ENCODE measurements around the gene ADM5. TPM values are rescaled to one million over a fixed set of nuclear protein-coding genes. Genes with fewer than 3 reads are reported as not detected.

ADM5 gene
- total RNA-seq, 1 donor from 2014 or later = 2.1 TPM

- TF ChIP-seq, protein P1, sequence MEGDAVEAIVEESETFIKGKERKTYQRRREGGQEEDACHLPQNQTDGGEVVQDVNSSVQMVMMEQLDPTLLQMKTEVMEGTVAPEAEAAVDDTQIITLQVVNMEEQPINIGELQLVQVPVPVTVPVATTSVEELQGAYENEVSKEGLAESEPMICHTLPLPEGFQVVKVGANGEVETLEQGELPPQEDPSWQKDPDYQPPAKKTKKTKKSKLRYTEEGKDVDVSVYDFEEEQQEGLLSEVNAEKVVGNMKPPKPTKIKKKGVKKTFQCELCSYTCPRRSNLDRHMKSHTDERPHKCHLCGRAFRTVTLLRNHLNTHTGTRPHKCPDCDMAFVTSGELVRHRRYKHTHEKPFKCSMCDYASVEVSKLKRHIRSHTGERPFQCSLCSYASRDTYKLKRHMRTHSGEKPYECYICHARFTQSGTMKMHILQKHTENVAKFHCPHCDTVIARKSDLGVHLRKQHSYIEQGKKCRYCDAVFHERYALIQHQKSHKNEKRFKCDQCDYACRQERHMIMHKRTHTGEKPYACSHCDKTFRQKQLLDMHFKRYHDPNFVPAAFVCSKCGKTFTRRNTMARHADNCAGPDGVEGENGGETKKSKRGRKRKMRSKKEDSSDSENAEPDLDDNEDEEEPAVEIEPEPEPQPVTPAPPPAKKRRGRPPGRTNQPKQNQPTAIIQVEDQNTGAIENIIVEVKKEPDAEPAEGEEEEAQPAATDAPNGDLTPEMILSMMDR (IDR thresholded peaks at IDR 0.05) = no peak
- Histone ChIP-seq H3K4me1 (peaks cover 28% of the 10 kb centered on the region), H3K27me3 (ENCODE audit: low read depth) (peaks cover 26% of the 10 kb centered on the region), H3K9me3 (no peaks in the 10 kb centered on the region), H3K27ac (no peak overlapping the region), H3K4me3 (peak overlapping the region; percentile 63), H3K36me3 (peaks cover 18% of the 10 kb centered on the region)
- peak; percentile 36 to 39 for ATAC-seq
- DNase-seq = peak; percentile 58
- intact Hi-C loops (cut with DNase I) = no loop called here
These were observed 2.1 kb downstream of the ADM5 start for GRCh38 chr19:49691243-49692146.

- H3K27me3 ChIP-seq (ENCODE audit: low read depth) = peaks cover 26% of the 10 kb centered on the region
- ATAC-seq (no peak), DNase-seq (no peak)
- no peaks in the 10 kb centered on the region for H3K9me3 ChIP-seq
- H3K36me3 ChIP-seq = peaks cover 12% of the 10 kb centered on the region
- TF ChIP-seq, protein P1 (IDR thresholded peaks at IDR 0.05) = no peak
- no peak overlapping the region for H3K27ac ChIP-seq
- intact Hi-C loops (cut with DNase I) = no loop called here
- peaks cover 28% of the 10 kb centered on the region for H3K4me1 ChIP-seq
- no peak overlapping the region for H3K4me3 ChIP-seq
These were observed 2.7 kb downstream of the ADM5 start for GRCh38 chr19:49692147-49692506.

GRCh38 chr19:49696115-49696514 is 6.7 kb downstream of the ADM5 start:
- Histone ChIP-seq H3K36me3 (no peaks in the 10 kb centered on the region), H3K4me1 (peaks cover 5% of the 10 kb centered on the region), H3K27ac (no peak overlapping the region), H3K4me3 (no peak overlapping the region), H3K9me3 (no peaks in the 10 kb centered on the region), H3K27me3 (ENCODE audit: low read depth) (peaks cover 12% of the 10 kb centered on the region)
- ATAC-seq (no peak), DNase-seq (no peak)
- TF ChIP-seq, protein P1 (IDR thresholded peaks at IDR 0.05) = no peak
- intact Hi-C loops (cut with DNase I) = no loop called here

DNA sequence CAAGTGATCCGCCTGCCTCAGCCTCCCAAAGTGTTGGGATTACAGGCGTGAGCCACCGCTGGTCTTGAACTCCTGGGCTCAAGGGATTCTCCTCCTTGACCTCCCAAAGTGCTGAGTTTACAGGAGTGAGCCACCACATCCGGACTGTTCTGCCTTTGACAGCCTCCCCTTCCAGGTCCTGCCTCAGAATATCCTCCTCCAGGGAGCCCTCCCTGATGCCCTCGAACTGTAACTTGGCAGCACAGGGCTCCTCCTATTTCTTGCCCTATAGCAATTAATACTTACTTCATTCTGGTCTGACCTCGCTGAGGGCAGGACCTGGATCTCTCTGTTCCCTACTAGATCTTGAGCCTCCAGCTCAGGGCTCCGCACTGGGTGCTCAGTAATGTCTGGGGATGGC is 7.5 kb downstream of the ADM5 start:
- Histone ChIP-seq H3K27ac (no peak overlapping the region), H3K4me3 (no peak overlapping the region), H3K9me3 (no peaks in the 10 kb centered on the region), H3K27me3 (ENCODE audit: low read depth) (peaks cover 9% of the 10 kb centered on the region), H3K4me1 (no peaks in the 10 kb centered on the region), H3K36me3 (no peaks in the 10 kb centered on the region)
- DNase-seq (no peak), ATAC-seq (no peak)
- TF ChIP-seq, protein P1 (IDR thresholded peaks at IDR 0.05) = no peak
- intact Hi-C loops (cut with DNase I) = no loop called here

DNA sequence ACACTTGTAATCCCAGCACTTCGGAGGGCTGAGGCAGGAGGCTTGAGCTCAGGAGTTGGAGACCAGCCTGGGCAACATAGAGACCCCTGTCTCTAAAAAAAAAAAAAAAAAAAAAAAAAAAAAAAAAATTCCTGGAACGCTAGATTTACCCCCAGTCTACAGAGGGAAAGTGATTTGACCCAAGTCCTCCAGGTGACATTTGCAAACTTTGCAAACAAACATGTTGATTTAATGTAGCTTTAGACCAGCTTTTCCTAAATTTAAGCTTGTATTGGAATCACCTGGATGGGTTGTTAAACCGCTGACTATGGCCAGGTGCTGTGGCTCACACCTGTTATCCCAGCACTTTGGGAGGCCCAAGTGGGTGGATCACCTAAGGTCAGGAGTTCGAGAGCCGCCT is 10.0 kb downstream of the ADM5 start:
- DNase-seq (no peak), ATAC-seq (no peak)
- peaks cover 9% of the 10 kb centered on the region for H3K27me3 ChIP-seq (ENCODE audit: low read depth)
- H3K4me1 ChIP-seq = no peaks in the 10 kb centered on the region
- intact Hi-C loops (cut with DNase I) = no loop called here
- TF ChIP-seq, protein P1 (IDR thresholded peaks at IDR 0.05) = no peak
- no peak overlapping the region for H3K27ac ChIP-seq
- no peaks in the 10 kb centered on the region for H3K36me3 ChIP-seq
- no peak overlapping the region for H3K4me3 ChIP-seq
- H3K9me3 ChIP-seq = no peaks in the 10 kb centered on the region
